Calu3 (cell line): ENCODE results near the gene IL1RAPL2. TPM values are rescaled to one million over a fixed set of nuclear protein-coding genes. Genes with fewer than 3 reads are reported as not detected.

ENCODE experiments used
- BruUV-seq: library from RNA; stranded (reverse); fragments of 400-500 nt; replicated peaks from 2 replicates; lab custom pipeline; 2021; lab: Mats Ljungman, UMichigan
- CTCF ChIA-PET: fragments of 300-600 bp; sonication (Branson Sonifier 250); formaldehyde crosslinking; loops from one replicate; lab custom pipeline; 2022; ENCODE audit warnings: antibody characterized with exemption; lab: Charles Lee
- DNase-seq: peaks from one replicate; pipeline ENCODE4 v3.0.0; 2022
- H3K27ac Mint-ChIP-seq: one replicate; pipeline ENCODE4 v1.8.0; 2022; ENCODE audit warnings: mixed read lengths; ENCODE audit not compliant: unreplicated experiment
- H3K27me3 Mint-ChIP-seq: one replicate; pipeline ENCODE4 v1.8.0; 2022; ENCODE audit warnings: mixed read lengths; ENCODE audit not compliant: unreplicated experiment
- H3K36me3 Mint-ChIP-seq: one replicate; pipeline ENCODE4 v1.8.0; 2022; ENCODE audit warnings: mild to moderate bottlenecking, moderate library complexity, mixed read lengths; ENCODE audit not compliant: insufficient read depth, unreplicated experiment
- H3K4me1 Mint-ChIP-seq: one replicate; pipeline ENCODE4 v1.8.0; 2022; ENCODE audit warnings: mild to moderate bottlenecking, low read depth, mixed read lengths; ENCODE audit not compliant: unreplicated experiment
- H3K4me3 Mint-ChIP-seq: one replicate; pipeline ENCODE4 v1.8.0; 2022; ENCODE audit warnings: mild to moderate bottlenecking, low read depth, moderate library complexity, mixed read lengths; ENCODE audit not compliant: unreplicated experiment
- H3K9me3 Mint-ChIP-seq: one replicate; pipeline ENCODE4 v1.8.0; 2022; ENCODE audit warnings: low read depth, mixed read lengths; ENCODE audit not compliant: unreplicated experiment
- CTCF ChIP-seq: fragments of 200-600 bp; IDR thresholded peaks from one replicate; pipeline ENCODE4 v1.8.0; 2022; ENCODE audit warnings: antibody characterized with exemption; ENCODE audit not compliant: unreplicated experiment
- intact Hi-C: fragments of 100-400 bp; cut with micrococcal nuclease; formaldehyde crosslinking; loops from one replicate; pipeline ENCODE4 v1.10.0; 2022; ENCODE audit not compliant: unreplicated experiment
- total RNA-seq: library from RNA; stranded (reverse); gene quantifications from 2 replicates; pipeline ENCODE4 v1.2.3, GENCODE V29; 2022

The IL1RAPL2 gene
- total RNA-seq, 1 experiment from 2014 or later = not detected

- H3K36me3 Mint-ChIP-seq = no peaks in the 10 kb centered on the region
- no TSS peak for BruUV-seq
- H3K9me3 Mint-ChIP-seq = no peaks in the 10 kb centered on the region
- CTCF ChIA-PET = no interaction called here
- H3K4me3 Mint-ChIP-seq = no peak overlapping the region
- intact Hi-C loops = no loop called here
- no peaks in the 10 kb centered on the region for H3K27me3 Mint-ChIP-seq
- no peak for DNase-seq
- TF ChIP-seq CTCF = no peak
- no peaks in the 10 kb centered on the region for H3K4me1 Mint-ChIP-seq
- H3K27ac Mint-ChIP-seq = no peak overlapping the region
Observed at GRCh38 chrX:105468741-105469140, 902.7 kb downstream of the IL1RAPL2 start.

- Mint-ChIP-seq H3K36me3 (no peaks in the 10 kb centered on the region), H3K27me3 (no peaks in the 10 kb centered on the region), H3K9me3 (no peaks in the 10 kb centered on the region), H3K4me1 (no peaks in the 10 kb centered on the region), H3K27ac (no peak overlapping the region), H3K4me3 (no peak overlapping the region)
- no TSS peak for BruUV-seq
- no peak for DNase-seq
- TF ChIP-seq CTCF = no peak
- intact Hi-C loops = no loop called here
- CTCF ChIA-PET = no interaction called here
Observed at GRCh38 chrX:105471597-105471996, 905.6 kb downstream of the IL1RAPL2 start.

GRCh38 chrX:105475801-105476200 is 909.8 kb downstream of the IL1RAPL2 start:
- no peak for TF ChIP-seq CTCF
- H3K4me1 Mint-ChIP-seq = no peaks in the 10 kb centered on the region
- no peaks in the 10 kb centered on the region for H3K27me3 Mint-ChIP-seq

GRCh38 chrX:105477351-105477750 is 911.4 kb downstream of the IL1RAPL2 start:
- no TSS peak for BruUV-seq
- intact Hi-C loops = no loop called here
- H3K36me3 Mint-ChIP-seq = no peaks in the 10 kb centered on the region
- CTCF ChIA-PET = no interaction called here
- no peak overlapping the region for H3K27ac Mint-ChIP-seq
- H3K4me3 Mint-ChIP-seq = no peak overlapping the region
- no peaks in the 10 kb centered on the region for H3K4me1 Mint-ChIP-seq
- no peak for TF ChIP-seq CTCF
- H3K9me3 Mint-ChIP-seq = peaks cover 7% of the 10 kb centered on the region
- DNase-seq = no peak
- H3K27me3 Mint-ChIP-seq = no peaks in the 10 kb centered on the region

More at GRCh38 chrX:105475801-105476200, 909.8 kb downstream of the IL1RAPL2 start:
- Mint-ChIP-seq H3K27ac (no peak overlapping the region), H3K36me3 (no peaks in the 10 kb centered on the region), H3K4me3 (no peak overlapping the region), H3K9me3 (peaks cover 7% of the 10 kb centered on the region)
- intact Hi-C loops = no loop called here
- DNase-seq = no peak
- CTCF ChIA-PET = no interaction called here
- no TSS peak for BruUV-seq
